Stomach (tissue), 4 donors: ENCODE measurements around the gene ZFP1.

Experiments used
- CTCF ChIP-seq, 7 experiments: fragments of 450-650 bp in 4 of 7; fragments of 200-600 bp in 3 of 7; sonication (generic) in 3 of 7; IDR thresholded peaks; one replicate each; pipeline ENCODE4 v1.5.1; 2016 to 2019; ENCODE audit warnings: antibody characterized with exemption in 7 of 7, control low read depth in 2 of 7, mild to moderate bottlenecking in 1 of 7
- EP300 ChIP-seq: sonication (generic); formaldehyde crosslinking; IDR thresholded peaks from one replicate; pipeline ENCODE4 v1.6.1; 2017; ENCODE audit warnings: antibody characterized with exemption
- POLR2A ChIP-seq, 4 donors: fragments of 450-650 bp; IDR thresholded peaks; one replicate each; pipeline ENCODE4 v1.6.1; 2016; ENCODE audit warnings: antibody characterized with exemption in 4 of 4, control low read depth in 2 of 4, mild to moderate bottlenecking in 1 of 4, moderate library complexity in 1 of 4
- POLR2AphosphoS5 ChIP-seq, 3 donors: sonication (generic); formaldehyde crosslinking; IDR thresholded peaks; one replicate each; pipeline ENCODE4 v1.6.1; 2016; ENCODE audit warnings: antibody characterized with exemption in 3 of 3

GRCh38 chr16:75172578-75172977 is 24.3 kb downstream of the ZFP1 start:
- TF ChIP-seq CTCF (IDR thresholded peaks at IDR 0.05) (no peak), POLR2A (IDR thresholded peaks at IDR 0.05) (no peak), POLR2AphosphoS5 (IDR thresholded peaks at IDR 0.05) (no peak), EP300 (no peak)
